Measurements from ENCODE around the gene MAP3K21.

Gene MAP3K21

DNA sequence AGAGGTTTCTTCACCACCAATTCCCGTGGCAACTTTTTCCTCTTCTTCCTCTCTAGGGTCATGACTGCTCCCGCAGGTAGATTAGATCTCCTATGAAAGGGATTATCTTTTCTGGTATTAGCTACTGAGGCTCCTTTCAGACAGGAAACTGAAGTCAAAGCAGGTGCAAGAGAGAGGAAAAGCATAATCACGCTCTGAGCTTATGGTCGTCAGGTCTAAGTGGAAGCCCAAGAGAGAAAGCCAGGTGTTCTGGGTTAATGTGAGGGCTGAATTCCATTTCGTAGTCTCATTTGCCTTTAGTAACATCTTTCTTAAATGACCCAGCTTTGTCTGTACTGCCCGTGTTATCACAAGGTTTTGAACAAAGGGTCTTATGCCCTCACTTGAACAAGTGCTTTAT lies 8.3 kb upstream of the MAP3K21 start:
- Histone ChIP-seq H3K4me3 (ENCODE audit: low read depth, low read length) (no peak overlapping the region), H3K9me3 (ENCODE audit: control insufficient read depth, insufficient read depth, low read depth, low read length) (no peaks in the 10 kb centered on the region), H3K36me3 (ENCODE audit: control insufficient read depth in 2 of 2, insufficient read depth in 1 of 2, low read length in 2 of 2) (no peaks in the 10 kb centered on the region), H3K27ac (ENCODE audit: extremely low read depth, low read depth, low read length) (no peak overlapping the region), H3K4me1 (ENCODE audit: control insufficient read depth, insufficient read depth, low read length) (peaks cover 5% of the 10 kb centered on the region; the same call in 1 of the 2 replicates)
- ChIA-PET POLR2A (no interaction called here), CTCF (interaction anchor here (0.6 to 8.0 kb wide), 3 partner anchors 14 to 216 kb away, joined by 3 to 55 read pairs (median 5); no protein-coding TSS in a partner anchor)
- TF ChIP-seq ZNF48 (tag by site-specific recombination; IDR thresholded peaks at IDR 0.05) (no peak), SCRT2 (tag by site-specific recombination; IDR thresholded peaks at IDR 0.05) (no peak), ZNF707 (tag by site-specific recombination; IDR thresholded peaks at IDR 0.05) (no peak), YY2 (tag by site-specific recombination; IDR thresholded peaks at IDR 0.05) (no peak), ZBTB20 (tag by site-specific recombination; IDR thresholded peaks at IDR 0.05) (no peak), SP3 (tag by site-specific recombination; IDR thresholded peaks at IDR 0.05) (no peak), HOXD13 (CRISPR knock-in tag; IDR thresholded peaks at IDR 0.05; ENCODE audit: borderline replicate concordance) (no peak), ZNF558 (tag by site-specific recombination; IDR thresholded peaks at IDR 0.05) (no peak), SP2 (tag by site-specific recombination; IDR thresholded peaks at IDR 0.05) (no peak), ZNF837 (tag by site-specific recombination; IDR thresholded peaks at IDR 0.05) (no peak), ZNF747 (tag by site-specific recombination; IDR thresholded peaks at IDR 0.05) (no peak)
- TF ChIP-seq, protein P1, sequence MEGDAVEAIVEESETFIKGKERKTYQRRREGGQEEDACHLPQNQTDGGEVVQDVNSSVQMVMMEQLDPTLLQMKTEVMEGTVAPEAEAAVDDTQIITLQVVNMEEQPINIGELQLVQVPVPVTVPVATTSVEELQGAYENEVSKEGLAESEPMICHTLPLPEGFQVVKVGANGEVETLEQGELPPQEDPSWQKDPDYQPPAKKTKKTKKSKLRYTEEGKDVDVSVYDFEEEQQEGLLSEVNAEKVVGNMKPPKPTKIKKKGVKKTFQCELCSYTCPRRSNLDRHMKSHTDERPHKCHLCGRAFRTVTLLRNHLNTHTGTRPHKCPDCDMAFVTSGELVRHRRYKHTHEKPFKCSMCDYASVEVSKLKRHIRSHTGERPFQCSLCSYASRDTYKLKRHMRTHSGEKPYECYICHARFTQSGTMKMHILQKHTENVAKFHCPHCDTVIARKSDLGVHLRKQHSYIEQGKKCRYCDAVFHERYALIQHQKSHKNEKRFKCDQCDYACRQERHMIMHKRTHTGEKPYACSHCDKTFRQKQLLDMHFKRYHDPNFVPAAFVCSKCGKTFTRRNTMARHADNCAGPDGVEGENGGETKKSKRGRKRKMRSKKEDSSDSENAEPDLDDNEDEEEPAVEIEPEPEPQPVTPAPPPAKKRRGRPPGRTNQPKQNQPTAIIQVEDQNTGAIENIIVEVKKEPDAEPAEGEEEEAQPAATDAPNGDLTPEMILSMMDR (tag by site-specific recombination; IDR thresholded peaks at IDR 0.05) = no peak
- TF ChIP-seq, protein P2, sequence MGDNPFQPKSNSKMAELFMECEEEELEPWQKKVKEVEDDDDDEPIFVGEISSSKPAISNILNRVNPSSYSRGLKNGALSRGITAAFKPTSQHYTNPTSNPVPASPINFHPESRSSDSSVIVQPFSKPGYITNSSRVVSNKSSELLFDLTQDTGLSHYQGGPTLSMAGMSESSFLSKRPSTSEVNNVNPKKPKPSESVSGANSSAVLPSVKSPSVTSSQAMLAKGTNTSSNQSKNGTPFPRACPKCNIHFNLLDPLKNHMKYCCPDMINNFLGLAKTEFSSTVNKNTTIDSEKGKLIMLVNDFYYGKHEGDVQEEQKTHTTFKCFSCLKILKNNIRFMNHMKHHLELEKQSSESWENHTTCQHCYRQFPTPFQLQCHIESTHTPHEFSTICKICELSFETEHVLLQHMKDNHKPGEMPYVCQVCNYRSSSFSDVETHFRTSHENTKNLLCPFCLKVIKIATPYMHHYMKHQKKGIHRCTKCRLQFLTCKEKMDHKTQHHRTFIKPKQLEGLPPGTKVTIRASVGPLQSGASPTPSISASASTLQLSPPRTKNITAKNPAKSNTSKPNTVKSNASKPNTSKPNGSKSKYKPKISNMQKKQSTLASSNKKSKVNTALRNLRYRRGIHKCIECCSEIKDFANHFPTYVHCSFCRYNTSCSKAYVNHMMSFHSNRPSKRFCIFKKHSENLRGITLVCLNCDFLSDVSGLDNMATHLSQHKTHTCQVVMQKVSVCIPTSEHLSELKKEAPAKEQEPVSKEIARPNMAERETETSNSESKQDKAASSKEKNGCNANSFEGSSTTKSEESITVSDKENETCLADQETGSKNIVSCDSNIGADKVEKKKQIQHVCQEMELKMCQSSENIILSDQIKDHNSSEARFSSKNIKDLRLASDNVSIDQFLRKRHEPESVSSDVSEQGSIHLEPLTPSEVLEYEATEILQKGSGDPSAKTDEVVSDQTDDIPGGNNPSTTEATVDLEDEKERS (tag by site-specific recombination; IDR thresholded peaks at IDR 0.05) = no peak
- TF ChIP-seq, protein P3, sequence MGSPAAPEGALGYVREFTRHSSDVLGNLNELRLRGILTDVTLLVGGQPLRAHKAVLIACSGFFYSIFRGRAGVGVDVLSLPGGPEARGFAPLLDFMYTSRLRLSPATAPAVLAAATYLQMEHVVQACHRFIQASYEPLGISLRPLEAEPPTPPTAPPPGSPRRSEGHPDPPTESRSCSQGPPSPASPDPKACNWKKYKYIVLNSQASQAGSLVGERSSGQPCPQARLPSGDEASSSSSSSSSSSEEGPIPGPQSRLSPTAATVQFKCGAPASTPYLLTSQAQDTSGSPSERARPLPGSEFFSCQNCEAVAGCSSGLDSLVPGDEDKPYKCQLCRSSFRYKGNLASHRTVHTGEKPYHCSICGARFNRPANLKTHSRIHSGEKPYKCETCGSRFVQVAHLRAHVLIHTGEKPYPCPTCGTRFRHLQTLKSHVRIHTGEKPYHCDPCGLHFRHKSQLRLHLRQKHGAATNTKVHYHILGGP (tag by site-specific recombination; IDR thresholded peaks at IDR 0.05) = no peak
- TF ChIP-seq, protein P4, sequence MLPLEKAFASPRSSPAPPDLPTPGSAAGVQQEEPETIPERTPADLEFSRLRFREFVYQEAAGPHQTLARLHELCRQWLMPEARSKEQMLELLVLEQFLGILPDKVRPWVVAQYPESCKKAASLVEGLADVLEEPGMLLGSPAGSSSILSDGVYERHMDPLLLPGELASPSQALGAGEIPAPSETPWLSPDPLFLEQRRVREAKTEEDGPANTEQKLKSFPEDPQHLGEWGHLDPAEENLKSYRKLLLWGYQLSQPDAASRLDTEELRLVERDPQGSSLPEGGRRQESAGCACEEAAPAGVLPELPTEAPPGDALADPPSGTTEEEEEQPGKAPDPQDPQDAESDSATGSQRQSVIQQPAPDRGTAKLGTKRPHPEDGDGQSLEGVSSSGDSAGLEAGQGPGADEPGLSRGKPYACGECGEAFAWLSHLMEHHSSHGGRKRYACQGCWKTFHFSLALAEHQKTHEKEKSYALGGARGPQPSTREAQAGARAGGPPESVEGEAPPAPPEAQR (tag by site-specific recombination; IDR thresholded peaks at IDR 0.05) = no peak
- TF ChIP-seq, protein P5, sequence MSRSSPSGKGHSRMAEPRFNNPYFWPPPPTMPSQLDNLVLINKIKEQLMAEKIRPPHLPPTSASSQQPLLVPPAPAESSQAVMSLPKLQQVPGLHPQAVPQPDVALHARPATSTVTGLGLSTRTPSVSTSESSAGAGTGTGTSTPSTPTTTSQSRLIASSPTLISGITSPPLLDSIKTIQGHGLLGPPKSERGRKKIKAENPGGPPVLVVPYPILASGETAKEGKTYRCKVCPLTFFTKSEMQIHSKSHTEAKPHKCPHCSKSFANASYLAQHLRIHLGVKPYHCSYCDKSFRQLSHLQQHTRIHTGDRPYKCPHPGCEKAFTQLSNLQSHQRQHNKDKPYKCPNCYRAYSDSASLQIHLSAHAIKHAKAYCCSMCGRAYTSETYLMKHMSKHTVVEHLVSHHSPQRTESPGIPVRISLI (tag by site-specific recombination; IDR thresholded peaks at IDR 0.05) = no peak
- TF ChIP-seq, protein P6, sequence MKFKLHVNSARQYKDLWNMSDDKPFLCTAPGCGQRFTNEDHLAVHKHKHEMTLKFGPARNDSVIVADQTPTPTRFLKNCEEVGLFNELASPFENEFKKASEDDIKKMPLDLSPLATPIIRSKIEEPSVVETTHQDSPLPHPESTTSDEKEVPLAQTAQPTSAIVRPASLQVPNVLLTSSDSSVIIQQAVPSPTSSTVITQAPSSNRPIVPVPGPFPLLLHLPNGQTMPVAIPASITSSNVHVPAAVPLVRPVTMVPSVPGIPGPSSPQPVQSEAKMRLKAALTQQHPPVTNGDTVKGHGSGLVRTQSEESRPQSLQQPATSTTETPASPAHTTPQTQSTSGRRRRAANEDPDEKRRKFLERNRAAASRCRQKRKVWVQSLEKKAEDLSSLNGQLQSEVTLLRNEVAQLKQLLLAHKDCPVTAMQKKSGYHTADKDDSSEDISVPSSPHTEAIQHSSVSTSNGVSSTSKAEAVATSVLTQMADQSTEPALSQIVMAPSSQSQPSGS (tag by site-specific recombination; IDR thresholded peaks at IDR 0.05; ENCODE audit: low read depth) = no peak

Measured in HEK293 (cell line).